Measurements from ENCODE around the gene SLC25A3.
"Not testable (repeated sequence)": the region's sequence is repeated elsewhere in the genome, so short reads cannot be mapped to it uniquely, and the experiment has no call there.

GRCh38 chr12:98558097-98558496 lies 35.4 kb upstream of the SLC25A3 start:
- TF ChIP-seq, protein P1, sequence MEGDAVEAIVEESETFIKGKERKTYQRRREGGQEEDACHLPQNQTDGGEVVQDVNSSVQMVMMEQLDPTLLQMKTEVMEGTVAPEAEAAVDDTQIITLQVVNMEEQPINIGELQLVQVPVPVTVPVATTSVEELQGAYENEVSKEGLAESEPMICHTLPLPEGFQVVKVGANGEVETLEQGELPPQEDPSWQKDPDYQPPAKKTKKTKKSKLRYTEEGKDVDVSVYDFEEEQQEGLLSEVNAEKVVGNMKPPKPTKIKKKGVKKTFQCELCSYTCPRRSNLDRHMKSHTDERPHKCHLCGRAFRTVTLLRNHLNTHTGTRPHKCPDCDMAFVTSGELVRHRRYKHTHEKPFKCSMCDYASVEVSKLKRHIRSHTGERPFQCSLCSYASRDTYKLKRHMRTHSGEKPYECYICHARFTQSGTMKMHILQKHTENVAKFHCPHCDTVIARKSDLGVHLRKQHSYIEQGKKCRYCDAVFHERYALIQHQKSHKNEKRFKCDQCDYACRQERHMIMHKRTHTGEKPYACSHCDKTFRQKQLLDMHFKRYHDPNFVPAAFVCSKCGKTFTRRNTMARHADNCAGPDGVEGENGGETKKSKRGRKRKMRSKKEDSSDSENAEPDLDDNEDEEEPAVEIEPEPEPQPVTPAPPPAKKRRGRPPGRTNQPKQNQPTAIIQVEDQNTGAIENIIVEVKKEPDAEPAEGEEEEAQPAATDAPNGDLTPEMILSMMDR (IDR thresholded peaks at IDR 0.05; ENCODE audit: low read depth, low read length, missing input control), result not testable (repeated sequence)
- TF ChIP-seq JUND (IDR thresholded peaks at IDR 0.05); YY1 (IDR thresholded peaks at IDR 0.05); MAX (IDR thresholded peaks at IDR 0.05); TAF1 (conservative IDR thresholded peaks at IDR 0.05); ZBTB33 (IDR thresholded peaks at IDR 0.05): not testable (repeated sequence)
- TF ChIP-seq, protein P2, sequence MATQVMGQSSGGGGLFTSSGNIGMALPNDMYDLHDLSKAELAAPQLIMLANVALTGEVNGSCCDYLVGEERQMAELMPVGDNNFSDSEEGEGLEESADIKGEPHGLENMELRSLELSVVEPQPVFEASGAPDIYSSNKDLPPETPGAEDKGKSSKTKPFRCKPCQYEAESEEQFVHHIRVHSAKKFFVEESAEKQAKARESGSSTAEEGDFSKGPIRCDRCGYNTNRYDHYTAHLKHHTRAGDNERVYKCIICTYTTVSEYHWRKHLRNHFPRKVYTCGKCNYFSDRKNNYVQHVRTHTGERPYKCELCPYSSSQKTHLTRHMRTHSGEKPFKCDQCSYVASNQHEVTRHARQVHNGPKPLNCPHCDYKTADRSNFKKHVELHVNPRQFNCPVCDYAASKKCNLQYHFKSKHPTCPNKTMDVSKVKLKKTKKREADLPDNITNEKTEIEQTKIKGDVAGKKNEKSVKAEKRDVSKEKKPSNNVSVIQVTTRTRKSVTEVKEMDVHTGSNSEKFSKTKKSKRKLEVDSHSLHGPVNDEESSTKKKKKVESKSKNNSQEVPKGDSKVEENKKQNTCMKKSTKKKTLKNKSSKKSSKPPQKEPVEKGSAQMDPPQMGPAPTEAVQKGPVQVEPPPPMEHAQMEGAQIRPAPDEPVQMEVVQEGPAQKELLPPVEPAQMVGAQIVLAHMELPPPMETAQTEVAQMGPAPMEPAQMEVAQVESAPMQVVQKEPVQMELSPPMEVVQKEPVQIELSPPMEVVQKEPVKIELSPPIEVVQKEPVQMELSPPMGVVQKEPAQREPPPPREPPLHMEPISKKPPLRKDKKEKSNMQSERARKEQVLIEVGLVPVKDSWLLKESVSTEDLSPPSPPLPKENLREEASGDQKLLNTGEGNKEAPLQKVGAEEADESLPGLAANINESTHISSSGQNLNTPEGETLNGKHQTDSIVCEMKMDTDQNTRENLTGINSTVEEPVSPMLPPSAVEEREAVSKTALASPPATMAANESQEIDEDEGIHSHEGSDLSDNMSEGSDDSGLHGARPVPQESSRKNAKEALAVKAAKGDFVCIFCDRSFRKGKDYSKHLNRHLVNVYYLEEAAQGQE (IDR thresholded peaks at IDR 0.05), result not testable (repeated sequence)
- TF ChIP-seq, protein P3, sequence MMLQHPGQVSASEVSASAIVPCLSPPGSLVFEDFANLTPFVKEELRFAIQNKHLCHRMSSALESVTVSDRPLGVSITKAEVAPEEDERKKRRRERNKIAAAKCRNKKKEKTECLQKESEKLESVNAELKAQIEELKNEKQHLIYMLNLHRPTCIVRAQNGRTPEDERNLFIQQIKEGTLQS (IDR thresholded peaks at IDR 0.05), result not testable (repeated sequence)

All from liver (tissue), 3 donors.